B cell (primary cell): ENCODE measurements around the gene TIPIN. TPM values are rescaled to one million over a fixed set of nuclear protein-coding genes. Genes with fewer than 3 reads are reported as not detected.

ENCODE experiments used
- ATAC-seq: fragments of 200-7000 bp; cut with Tn5 transposase; one replicate; pipeline ENCODE4 v1.10.0; 2021; ENCODE audit warnings: low read depth, mild to moderate bottlenecking, moderate number of reproducible peaks, moderate library complexity
- CTCF ChIA-PET: fragments of 350-600 bp; sonication (Branson Sonifier 250); formaldehyde crosslinking; loops from one replicate; lab custom pipeline; 2021; ENCODE audit warnings: antibody characterized with exemption, inconsistent platforms; lab: Charles Lee
- POLR2A ChIA-PET: fragments of 350-600 bp; sonication (Branson Sonifier 250); formaldehyde crosslinking; loops from one replicate; lab custom pipeline; 2021; ENCODE audit warnings: antibody characterized with exemption; lab: Charles Lee
- DNase-seq: peaks from one replicate; pipeline ENCODE4 v3.0.0; 2013
- H2AFZ ChIP-seq: 2 replicates; pipeline ENCODE4 v1.6.1; 2012; ENCODE audit warnings: mild to moderate bottlenecking, low read depth, low read length; ENCODE audit not compliant: insufficient read depth, poor library complexity, severe bottlenecking
- H3K27ac ChIP-seq, 2 donors: 1 replicate in 1 of 2; 2 replicates in 1 of 2; pipeline ENCODE4 v1.5.1; 2012 to 2013; ENCODE audit warnings: low read length in 2 of 2, mild to moderate bottlenecking in 2 of 2, moderate library complexity in 1 of 2
- H3K27me3 ChIP-seq, 4 experiments: fragments of 200-600 bp in 1 of 4; sonication (generic) in 1 of 4; replicated peaks in 1 of 4; 1 replicate in 2 of 4; 2 replicates in 2 of 4; pipeline versions ENCODE4 v1.6.1 to v1.7.0; 2013 to 2016; ENCODE audit warnings: low read length in 3 of 4, mild to moderate bottlenecking in 2 of 4, mixed read lengths in 1 of 4, moderate library complexity in 1 of 4; ENCODE audit not compliant: insufficient read depth in 4 of 4, control insufficient read depth in 3 of 4; ENCODE audit errors: control extremely low read depth in 1 of 4
- H3K36me3 ChIP-seq, 2 experiments: replicated peaks in 1 of 2; 1 replicate in 1 of 2; 2 replicates in 1 of 2; pipeline versions ENCODE4 v1.6.1 to v1.7.1; 2013; ENCODE audit warnings: low read length in 1 of 2; ENCODE audit not compliant: insufficient read depth in 2 of 2, control insufficient read depth in 1 of 2; ENCODE audit errors: control extremely low read depth in 1 of 2, extremely low read depth in 1 of 2
- H3K4me1 ChIP-seq, 2 donors: fragments of 200-600 bp in 1 of 2; sonication (generic) in 1 of 2; 1 replicate in 1 of 2; 2 replicates in 1 of 2; pipeline versions ENCODE4 v1.5.1 to v1.6.1; 2013 to 2017; ENCODE audit warnings: low read length in 2 of 2; ENCODE audit not compliant: control insufficient read depth in 2 of 2, insufficient read depth in 2 of 2
- H3K4me2 ChIP-seq: replicated peaks from 2 replicates; pipeline ENCODE3; 2012; ENCODE audit warnings: mild to moderate bottlenecking, low read depth, low read length; ENCODE audit not compliant: poor library complexity, severe bottlenecking
- H3K4me3 ChIP-seq, 5 experiments: fragments of 200-600 bp in 1 of 5; sonication (generic) in 1 of 5; 1 replicate in 3 of 5; 2 replicates in 2 of 5; pipeline versions ENCODE4 v1.5.1 to v1.7.0; 2011 to 2016; ENCODE audit warnings: low read length in 4 of 5, mild to moderate bottlenecking in 4 of 5, low read depth in 2 of 5, control low read depth in 1 of 5, moderate library complexity in 1 of 5; ENCODE audit not compliant: insufficient read depth in 1 of 5; ENCODE audit errors: control extremely low read depth in 1 of 5, extremely low read depth in 1 of 5
- H3K79me2 ChIP-seq: fragments of 200-600 bp; sonication (generic); one replicate; pipeline ENCODE4 v1.6.0; 2016; ENCODE audit warnings: low read length; ENCODE audit not compliant: control insufficient read depth, insufficient read depth
- H3K9ac ChIP-seq: fragments of 200-600 bp; sonication (generic); 2 replicates; pipeline ENCODE4 v1.6.1; 2017; ENCODE audit warnings: mild to moderate bottlenecking, low read length, moderate library complexity
- H3K9me3 ChIP-seq, 3 donors: one replicate each; pipeline versions ENCODE4 v1.6.1 to v1.7.1; 2013; ENCODE audit warnings: low read length in 2 of 3; ENCODE audit not compliant: control insufficient read depth in 2 of 3, insufficient read depth in 1 of 3; ENCODE audit errors: control extremely low read depth in 1 of 3
- H4K20me1 ChIP-seq: 2 replicates; pipeline ENCODE4 v1.6.0; 2012; ENCODE audit warnings: mild to moderate bottlenecking, low read length; ENCODE audit not compliant: insufficient read depth, control insufficient read depth, poor library complexity, severe bottlenecking
- H3K27ac Mint-ChIP-seq: one replicate; pipeline ENCODE4 v1.8.0; 2021; ENCODE audit warnings: mixed read lengths
- H3K27me3 Mint-ChIP-seq: one replicate; pipeline ENCODE4 v1.8.0; 2021; ENCODE audit warnings: mixed read lengths
- H3K4me1 Mint-ChIP-seq: one replicate; pipeline ENCODE4 v1.8.0; 2021; ENCODE audit warnings: mixed read lengths
- H3K4me3 Mint-ChIP-seq: one replicate; pipeline ENCODE4 v1.8.0; 2021; ENCODE audit warnings: mixed read lengths
- H3K9me3 Mint-ChIP-seq: one replicate; pipeline ENCODE4 v1.8.0; 2022; ENCODE audit warnings: mixed read lengths; ENCODE audit not compliant: insufficient read depth
- CTCF ChIP-seq: fragments of 200-600 bp; IDR thresholded peaks from one replicate; pipeline ENCODE4 v1.8.0; 2022; ENCODE audit warnings: antibody characterized with exemption, mild to moderate bottlenecking
- EZH2 ChIP-seq: IDR thresholded peaks from 2 replicates; pipeline ENCODE4 v1.6.1; 2012; ENCODE audit warnings: borderline replicate concordance, low read depth, mild to moderate bottlenecking, moderate library complexity, low read length; ENCODE audit not compliant: insufficient read depth, poor library complexity, severe bottlenecking
- WGBS: methylation state at CpG from one replicate; pipeline ENCODE4 v1.1.5; 2013; ENCODE audit warnings: missing lambda C conversion rate; ENCODE audit not compliant: insufficient coverage; 5-methylcytosine and 5-hydroxymethylcytosine counted together
- intact Hi-C: fragments of 100-400 bp; cut with micrococcal nuclease; formaldehyde crosslinking; loops from one replicate; pipeline ENCODE4 v1.10.0; 2022
- polyA plus RNA-seq: library from polyadenylated mRNA; depleted of rRNA; stranded (reverse); fragments of >200 nt; gene quantifications from 2 replicates; pipeline ENCODE4 v1.2.3, GENCODE V29; 2012
- total RNA-seq, 2 donors: library from RNA; stranded (reverse); fragments of 120-200 nt in 1 of 2; gene quantifications; 1 replicate in 1 of 2; 2 replicates in 1 of 2; pipeline versions ENCODE4 v1.2.3 to v1.2.4, GENCODE V29; 2013 to 2022

The TIPIN gene
- total and polyA plus RNA-seq, 2 donors (not counting 1 experiment from before 2014, with no cell fraction given), result 4.1 to 8.8 TPM

- TF ChIP-seq CTCF, result no peak
- H3K27ac ChIP-seq, result no peak overlapping the region
- H3K9me3 ChIP-seq, result no peaks in the 10 kb centered on the region
- H3K4me1 ChIP-seq, result no peaks in the 10 kb centered on the region
- no peaks in the 10 kb centered on the region for H3K27me3 ChIP-seq
- ChIA-PET POLR2A (no interaction called here), CTCF (no interaction called here)
- H3K36me3 ChIP-seq, result peaks cover 20 to 56% of the 10 kb centered on the region in 2 experiments
- no peak for DNase-seq
- H3K9ac ChIP-seq, result no peak overlapping the region
- intact Hi-C loops, result no loop called here
- Mint-ChIP-seq H3K4me3 (no peak overlapping the region), H3K9me3 (no peaks in the 10 kb centered on the region), H3K4me1 (no peaks in the 10 kb centered on the region), H3K27me3 (no peaks in the 10 kb centered on the region), H3K27ac (no peak overlapping the region)
- WGBS, result 95% methylated on average over 3 of the region's 3 CpGs
- H3K79me2 ChIP-seq, result no peaks in the 10 kb centered on the region
- H4K20me1 ChIP-seq, result no peaks in the 10 kb centered on the region
- ATAC-seq, result no peak
- H3K4me2 ChIP-seq, result no peak overlapping the region
- H2AFZ ChIP-seq, result no peak overlapping the region
- H3K4me3 ChIP-seq, result no peak overlapping the region
These were observed 46.7 kb downstream of the TIPIN start for GRCh38 chr15:66309828-66310227.

GRCh38 chr15:66308531-66308930, 48.0 kb downstream of the TIPIN start:
- Histone ChIP-seq H3K4me2 (no peak overlapping the region), H4K20me1 (no peaks in the 10 kb centered on the region), H3K27ac (no peak overlapping the region), H3K9me3 (no peaks in the 10 kb centered on the region), H3K4me3 (no peak overlapping the region), H3K4me1 (no peaks in the 10 kb centered on the region), H3K9ac (no peak overlapping the region), H3K79me2 (no peaks in the 10 kb centered on the region), H2AFZ (no peak overlapping the region), H3K27me3 (no peaks in the 10 kb centered on the region), H3K36me3 (peaks cover 20 to 46% of the 10 kb centered on the region in 2 experiments)
- POLR2A ChIA-PET, result no interaction called here
- TF ChIP-seq EZH2 (no peak), CTCF (no peak)
- H3K27ac Mint-ChIP-seq, result no peak overlapping the region
- ATAC-seq, result no peak
- WGBS, result 88% methylated on average over 1 of the region's 3 CpGs
- H3K4me1 Mint-ChIP-seq, result no peaks in the 10 kb centered on the region
- H3K27me3 Mint-ChIP-seq, result no peaks in the 10 kb centered on the region
- no peak for DNase-seq
- intact Hi-C loops, result no loop called here
- H3K9me3 Mint-ChIP-seq, result no peaks in the 10 kb centered on the region
- H3K4me3 Mint-ChIP-seq, result no peak overlapping the region
- CTCF ChIA-PET, result no interaction called here
